Posterior cingulate gyrus (tissue), 11 donors: ENCODE results near the gene HSPG2.

Experiments used
- DNase-seq, 10 donors: peaks; one replicate each; pipeline versions ENCODE4 v3.0.0 to v3.0.0-alpha.2; 2020 to 2021; ENCODE audit warnings: mixed read lengths in 3 of 10
- intact Hi-C: fragments of 100-400 bp; cut with DNase I; formaldehyde crosslinking; loops from one replicate; pipeline ENCODE4 v1.15.1; 2023

The HSPG2 gene

DNA sequence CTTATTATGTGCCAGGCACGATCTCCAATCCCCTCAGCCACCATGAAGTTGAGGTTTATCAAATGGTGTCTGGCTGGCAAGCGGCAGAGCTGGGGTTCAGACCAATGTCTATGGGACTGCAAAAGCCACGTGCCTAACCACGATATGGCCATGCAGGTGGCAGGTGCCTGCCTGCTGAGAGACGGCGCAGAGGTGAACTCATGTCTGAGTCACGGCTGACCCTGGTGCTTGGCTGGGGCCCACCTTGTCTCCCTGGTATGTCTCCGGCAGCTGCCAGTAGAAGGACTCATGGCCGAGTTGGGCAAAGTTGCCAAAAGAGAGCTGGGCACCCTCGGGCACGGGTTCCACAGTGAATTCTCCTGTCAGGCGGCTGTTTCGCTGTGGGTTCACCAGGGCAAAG lies 65.2 kb downstream of the HSPG2 start:
- intact Hi-C loops = no loop called here
- DNase-seq = peak in 1 of 10 donors; percentile 81

DNA sequence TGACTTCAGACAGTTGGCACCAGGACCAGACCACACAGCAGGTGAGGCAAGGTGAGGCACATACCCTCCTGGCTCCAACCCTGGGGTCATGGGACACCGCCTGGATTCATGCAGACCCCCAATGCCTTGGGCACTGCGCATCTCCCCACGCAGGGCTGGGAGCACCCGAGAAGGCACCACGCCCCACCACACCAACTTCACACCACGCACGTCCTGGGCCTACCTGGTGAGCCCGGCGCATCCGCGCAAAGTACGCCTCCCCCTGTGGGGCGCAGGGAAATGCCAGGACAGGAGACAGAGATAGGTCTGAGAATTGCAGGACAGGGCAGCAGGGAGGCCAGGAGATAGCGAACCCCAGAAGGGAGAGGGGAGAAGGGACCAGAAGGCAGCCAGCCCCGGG lies 66.5 kb downstream of the HSPG2 start:
- intact Hi-C loops = no loop called here
- DNase-seq = no peak

DNA sequence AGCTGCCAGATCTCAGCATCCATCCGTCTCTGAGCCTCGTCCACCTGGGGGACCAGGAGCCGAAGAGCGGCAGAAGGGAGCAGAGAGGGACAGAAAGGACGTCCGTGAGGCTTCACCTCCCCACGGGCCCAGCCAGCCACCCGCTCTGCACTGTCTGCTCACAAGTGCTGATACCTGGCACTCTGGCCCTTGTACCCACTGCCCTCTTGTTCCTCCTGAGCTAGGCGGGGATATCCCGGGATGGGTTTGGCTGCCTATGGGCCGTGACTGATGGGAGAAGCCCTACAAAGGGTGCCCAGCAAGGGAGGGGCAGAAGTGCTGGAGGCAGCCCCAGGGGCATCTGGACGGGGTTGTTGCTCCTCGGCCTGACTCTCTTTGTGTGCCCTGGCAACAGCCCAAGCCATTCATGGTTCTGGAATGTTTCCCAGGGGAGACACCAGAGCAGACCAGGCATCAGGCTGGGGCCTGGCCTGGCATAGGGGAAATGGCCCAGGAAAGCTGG lies 67.4 kb downstream of the HSPG2 start:
- intact Hi-C loops = no loop called here
- DNase-seq = peak in 9 of 10 donors; percentile 43 to 95 (median 75)

DNA sequence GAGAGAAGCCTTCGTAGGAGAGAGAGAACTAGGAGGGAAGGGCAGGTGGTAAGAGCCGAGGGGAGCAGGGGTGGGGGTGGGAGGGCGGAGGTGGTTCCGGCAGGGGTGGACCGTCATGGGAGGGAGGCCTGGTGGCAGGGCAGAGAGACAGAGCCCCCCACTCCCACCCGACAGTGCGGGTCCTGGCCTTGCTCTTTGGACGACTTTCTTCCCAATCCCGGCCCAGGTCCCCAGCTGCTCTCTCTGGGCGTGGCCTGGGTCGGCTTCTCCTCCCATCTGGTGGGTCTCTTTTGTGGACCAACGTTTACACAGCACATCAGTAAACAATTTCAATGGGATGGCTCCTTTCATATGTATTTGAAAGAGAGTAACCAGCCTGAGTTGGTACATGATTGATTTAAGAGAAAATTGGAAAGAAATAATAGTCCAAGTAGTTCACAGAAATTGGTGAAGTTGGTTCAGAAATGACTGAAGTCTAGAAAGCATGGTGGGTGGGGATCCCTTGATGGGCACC lies 68.1 kb downstream of the HSPG2 start:
- DNase-seq = peak in 1 of 10 donors; percentile 51
- intact Hi-C loops = no loop called here

DNA sequence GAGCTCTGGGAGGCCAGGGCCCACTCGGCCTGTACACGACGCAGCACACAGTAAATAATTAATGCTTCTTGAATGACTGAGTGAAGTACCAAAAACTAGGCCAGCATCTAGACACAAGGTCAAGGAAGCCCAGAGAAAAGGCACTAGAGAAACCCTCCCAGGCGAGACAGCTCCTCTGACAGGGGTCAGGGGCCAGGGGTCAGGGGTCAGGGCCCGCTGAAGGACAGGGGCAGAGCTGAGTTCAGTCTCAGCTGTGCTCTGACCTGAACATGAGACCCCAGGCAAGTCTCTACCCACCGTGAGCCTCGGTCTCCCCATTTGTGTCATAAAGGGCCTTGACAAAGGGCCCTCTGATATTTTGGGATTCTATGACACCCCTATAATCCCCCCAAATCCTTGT lies 68.6 kb downstream of the HSPG2 start:
- intact Hi-C loops = no loop called here
- no peak for DNase-seq

DNA sequence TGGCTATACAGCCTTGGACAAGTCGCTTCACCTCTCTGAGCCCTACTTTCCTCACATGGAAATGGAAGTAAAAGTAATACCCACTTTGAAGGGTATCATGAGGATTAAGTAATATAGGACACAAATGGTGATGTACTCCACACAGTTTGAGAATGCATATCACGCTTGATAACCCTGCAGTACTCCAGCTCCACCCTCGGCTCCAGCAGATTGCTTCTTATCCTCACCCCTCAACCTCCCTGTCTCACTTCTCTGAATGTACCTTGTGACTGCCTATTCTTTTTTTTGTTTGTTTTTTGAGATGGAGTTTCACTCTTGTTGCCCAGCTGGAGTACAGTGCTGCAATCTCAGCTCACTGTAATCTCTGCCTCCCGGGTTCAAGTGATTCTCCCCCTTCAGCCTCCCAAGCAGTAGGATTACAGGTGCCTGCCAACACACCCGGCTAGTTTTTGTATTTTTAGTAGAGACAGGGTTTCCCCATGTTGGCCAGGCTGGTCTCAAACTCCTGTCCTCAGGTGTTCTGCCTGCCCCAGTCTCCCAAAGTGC lies 69.6 kb downstream of the HSPG2 start:
- DNase-seq = no peak
- intact Hi-C loops = no loop called here

DNA sequence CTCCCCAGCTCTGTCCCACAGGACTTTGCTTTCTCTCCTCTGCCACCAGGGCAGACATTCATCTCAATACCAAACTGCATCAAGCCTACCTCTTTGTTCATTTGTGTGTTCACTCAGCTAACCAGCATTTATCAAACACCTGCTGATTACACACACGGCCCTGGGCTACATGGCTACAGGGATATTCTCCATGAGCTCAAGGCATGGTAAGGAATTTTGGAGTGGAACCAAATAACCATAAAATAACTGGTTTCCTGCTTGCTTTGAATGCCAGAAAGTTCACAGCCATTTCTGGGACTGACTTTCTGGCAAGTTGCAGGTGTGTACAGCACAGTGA lies 70.4 kb downstream of the HSPG2 start:
- no peak for DNase-seq
- intact Hi-C loops = no loop called here

DNA sequence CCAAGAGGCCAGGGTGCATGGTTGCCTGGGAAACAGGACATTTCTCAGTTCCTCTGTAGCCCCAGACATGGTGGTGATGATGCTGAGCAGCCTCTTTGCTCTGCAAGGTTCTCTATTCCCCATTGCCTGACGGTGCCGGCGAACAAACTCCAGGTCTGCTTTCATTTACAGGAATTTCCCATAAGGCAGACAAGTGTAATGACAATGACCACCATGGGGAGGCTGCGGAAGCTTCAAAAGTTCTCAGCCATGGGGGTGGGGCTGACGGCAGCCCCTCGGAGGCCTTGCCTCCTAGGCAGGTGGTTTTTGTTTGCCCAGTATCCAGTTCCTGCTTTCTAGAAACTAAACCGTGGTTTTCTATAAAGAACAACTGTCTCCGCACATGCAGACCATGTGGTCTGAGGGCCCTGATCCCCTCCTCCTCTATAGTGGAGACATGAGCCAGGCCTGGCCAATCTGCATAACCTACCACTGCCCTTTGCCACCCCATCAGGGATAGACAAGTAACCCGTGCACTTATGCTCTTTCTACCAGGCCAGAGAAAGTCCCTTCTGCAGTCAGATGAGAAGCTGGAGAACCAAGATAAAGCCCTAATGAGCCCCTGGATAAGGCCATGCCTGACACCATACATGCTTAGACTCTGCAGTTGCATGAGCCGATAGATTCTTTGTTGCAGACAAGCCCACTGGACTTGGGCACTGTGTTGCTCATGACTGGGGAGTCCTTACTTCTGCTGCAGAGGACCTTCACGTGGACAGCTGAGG lies 71.0 kb downstream of the HSPG2 start:
- no peak for DNase-seq

DNA sequence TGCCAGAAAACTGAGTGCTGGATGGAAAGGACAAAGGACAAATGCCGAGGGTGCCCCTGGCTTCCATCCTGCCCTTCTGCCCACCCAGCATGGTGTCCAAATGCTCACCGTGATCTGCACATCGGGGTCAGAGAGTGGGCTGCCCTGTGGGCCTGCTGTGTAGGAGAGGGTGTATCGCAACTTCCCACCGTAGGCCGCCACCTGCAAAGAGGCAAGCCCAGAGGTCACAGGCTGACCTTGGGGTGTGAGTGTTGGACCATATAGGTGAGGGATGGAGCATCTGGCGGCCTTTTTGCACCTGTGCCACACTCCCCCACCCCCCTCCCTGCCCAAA lies 71.5 kb downstream of the HSPG2 start:
- intact Hi-C loops = no loop called here

More for the DNA sequence above, 71.0 kb downstream of the HSPG2 start:
- intact Hi-C loops = no loop called here

DNA sequence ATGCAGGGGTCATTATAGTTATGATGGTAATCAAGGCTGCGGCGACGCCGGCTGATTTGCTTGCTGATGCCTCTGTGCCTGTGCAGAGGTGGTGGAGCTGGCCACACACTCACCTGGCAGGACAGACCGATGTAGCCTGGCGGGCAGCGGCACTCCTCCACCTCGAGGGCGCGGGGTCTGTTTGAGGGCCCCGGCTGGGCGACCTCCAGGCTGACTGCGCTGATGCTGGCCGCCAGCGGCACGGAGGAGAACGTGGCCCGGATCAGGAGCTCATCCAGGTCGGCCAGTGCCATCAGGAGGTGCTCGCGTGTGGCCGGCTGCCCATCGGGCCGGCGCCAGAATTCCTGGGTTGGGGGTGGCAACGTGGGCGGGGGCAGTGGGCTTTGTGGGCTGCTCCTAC lies 72.4 kb downstream of the HSPG2 start:
- intact Hi-C loops = no loop called here

More for the DNA sequence above, 71.5 kb downstream of the HSPG2 start:
- peak in 1 of 10 donors; percentile 40 for DNase-seq

DNA sequence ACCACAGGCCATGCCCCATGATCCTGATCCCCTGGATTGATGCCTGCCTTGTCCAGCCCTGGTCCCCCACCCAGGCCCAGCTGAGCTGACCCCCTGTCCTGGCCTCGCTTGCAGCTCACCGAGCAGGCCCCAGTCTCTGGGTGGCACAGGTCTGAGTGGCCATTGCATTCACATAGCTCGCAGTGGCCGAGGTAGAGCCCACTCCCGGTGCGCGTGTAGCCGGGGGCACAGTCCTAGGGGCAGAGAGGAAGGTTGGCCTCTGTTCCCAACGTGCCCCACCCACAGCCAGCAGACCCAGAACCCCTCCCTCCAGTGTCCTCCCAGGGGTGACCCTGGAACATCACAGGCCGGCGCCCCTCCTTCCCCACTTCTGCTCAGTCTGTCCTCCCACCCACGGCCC lies 73.1 kb downstream of the HSPG2 start:
- intact Hi-C loops = no loop called here
- no peak for DNase-seq

More for the DNA sequence above, 72.4 kb downstream of the HSPG2 start:
- DNase-seq = peak in 1 of 10 donors; percentile 62

DNA sequence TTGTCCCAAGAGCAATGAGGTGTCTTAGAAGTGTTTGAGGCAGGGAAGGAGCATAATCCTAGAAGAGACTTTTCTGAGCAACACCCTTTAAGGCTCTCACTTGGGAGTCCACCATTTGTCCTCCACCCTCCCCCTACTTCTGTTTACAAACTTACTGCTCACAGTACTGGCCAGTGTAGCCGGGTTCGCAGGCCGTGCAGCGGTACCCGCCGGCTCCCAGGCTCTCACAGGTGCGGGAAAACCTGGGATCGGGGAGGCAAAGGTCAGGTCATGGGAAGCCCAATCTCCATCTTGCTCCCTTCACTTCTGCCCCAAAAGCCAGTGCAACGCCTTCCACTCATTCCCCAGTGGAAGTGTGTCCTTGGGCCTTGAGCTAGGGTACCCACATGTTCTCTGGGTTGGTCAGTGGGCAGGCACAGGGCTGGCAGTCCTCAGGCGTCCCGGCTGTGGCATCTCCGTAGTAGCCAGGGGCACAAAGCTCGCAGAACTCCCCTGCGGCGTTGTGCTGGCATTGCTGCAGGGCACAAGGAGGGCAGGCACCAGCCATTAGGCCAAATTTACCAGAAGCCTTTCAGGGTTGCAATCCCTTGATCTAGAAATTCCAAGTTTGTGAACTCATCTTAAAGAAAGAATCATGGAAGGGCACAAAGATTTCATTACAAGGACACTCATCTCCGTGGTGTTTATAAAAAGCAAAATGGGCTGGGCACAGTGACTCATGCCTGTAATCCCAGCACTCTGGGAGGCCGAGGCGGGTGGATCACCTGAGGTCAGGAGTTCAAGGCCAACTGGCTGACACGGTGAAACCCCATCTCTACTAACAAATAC lies 75.3 kb downstream of the HSPG2 start:
- DNase-seq = no peak
- intact Hi-C loops = no loop called here

DNA sequence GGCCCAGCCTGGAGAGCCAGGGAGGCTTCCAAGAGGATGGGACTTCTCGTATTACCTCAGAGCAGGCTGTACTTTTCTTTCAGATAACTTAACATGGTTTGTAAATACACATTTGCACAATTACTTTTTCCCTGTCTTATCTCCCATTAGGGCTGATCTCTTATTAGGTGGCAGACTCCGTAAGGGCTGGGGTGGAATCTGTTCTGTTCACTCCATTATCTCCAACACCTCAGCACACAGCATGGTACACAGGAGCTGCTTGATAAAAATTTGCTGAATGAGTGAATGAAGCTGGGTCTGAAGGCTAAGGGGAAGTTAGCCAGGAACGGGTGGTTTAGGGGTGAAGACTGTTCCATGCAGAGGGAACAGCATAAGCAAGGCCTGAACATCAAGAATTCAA lies 76.1 kb downstream of the HSPG2 start:
- intact Hi-C loops = no loop called here
- DNase-seq = no peak

DNA sequence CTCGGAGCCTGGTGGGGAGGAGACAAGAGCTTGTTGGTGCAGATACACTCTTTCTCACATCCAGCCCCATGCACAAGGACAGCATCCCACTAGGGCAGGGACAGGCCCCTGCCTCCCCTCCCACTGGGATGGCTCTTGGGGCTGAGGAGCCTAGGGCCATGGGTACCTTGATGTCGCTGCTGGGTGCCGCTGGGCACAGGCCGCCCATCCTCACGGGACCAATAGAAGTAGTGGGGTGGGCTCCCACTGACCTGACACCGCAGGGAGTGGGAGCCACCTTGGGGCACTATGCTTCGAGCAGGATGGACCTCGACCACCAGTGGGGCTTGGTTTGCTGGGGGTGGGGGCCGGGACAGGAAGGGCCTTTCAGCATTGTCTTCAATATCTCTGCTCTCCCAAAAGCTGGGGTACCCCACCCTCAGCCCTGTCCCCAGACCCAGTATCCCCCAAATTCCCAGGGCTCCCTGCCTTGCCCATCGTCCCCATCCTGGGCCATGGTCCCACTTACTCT lies 77.4 kb downstream of the HSPG2 start:
- DNase-seq = no peak
- intact Hi-C loops = no loop called here

DNA sequence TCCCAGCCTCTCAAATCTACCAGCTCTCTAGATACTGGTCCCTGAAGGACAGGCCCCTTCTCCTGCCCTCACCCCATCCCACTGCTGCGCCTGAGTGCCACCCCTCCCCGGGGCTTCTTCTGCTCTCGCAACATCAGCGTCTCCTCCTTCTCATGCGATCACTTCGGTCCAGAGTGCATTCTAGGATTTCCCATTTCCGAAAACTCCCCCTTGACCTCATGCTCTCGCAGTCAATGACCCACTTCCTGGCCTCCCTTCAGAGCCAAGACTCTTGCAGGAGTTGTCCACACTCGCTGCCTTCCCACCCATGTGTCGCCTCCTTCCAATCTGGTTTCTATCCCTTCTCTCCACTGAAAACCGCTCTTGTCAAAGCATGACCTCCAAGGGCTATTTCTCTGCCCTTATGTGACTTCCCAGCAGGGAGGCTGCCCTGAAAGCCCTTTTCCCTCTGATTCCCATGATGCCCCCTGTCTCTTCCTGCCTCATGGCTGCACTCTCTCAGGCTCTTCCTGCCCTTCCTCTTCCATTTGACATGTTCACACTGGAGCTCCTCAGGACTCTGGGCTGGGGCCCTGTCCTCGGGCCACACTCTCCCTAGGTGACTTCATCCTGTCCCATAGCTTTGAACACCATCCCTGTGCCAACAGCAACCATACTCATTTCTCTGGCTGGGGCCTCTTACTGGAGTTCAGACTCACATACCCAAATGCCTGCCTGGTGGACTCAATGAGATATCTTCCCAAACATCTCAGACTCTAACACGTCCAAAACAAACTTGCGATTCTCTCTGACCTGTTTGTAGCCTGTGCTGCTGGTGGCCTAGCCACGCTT lies 79.1 kb downstream of the HSPG2 start:
- DNase-seq = no peak
- intact Hi-C loops = no loop called here

DNA sequence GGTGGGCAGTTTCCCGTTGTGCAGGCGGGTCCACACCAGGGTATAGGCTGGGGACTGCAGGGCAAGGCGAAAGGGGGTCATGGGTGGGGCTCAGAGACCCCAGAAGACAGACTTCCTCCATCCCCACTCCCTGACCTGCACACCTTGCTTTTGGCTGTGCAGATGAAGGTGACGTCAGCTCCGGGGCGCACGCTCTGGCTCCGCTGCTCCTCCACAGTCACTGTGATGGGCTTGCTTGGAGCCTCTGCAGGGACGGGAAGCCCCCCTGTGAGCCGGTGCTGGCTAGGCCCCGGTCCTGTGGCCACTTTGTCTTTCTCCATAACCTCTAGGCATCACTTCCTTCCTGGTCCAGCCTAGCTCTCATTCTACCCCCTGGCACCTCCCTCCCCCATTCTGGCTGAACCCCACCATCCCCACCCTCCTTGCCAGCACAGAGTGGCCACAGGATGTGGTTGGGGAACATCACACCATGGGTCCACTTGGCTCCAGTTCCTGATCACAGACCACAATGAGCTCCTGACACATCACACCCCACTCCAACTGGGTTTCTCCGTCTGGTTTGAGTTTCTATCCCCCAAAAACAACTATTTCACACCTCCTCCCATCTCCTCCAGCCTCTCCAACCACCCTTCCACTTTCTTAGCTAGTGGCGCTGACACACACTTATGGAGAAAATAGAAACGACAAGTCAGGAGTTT lies 79.8 kb downstream of the HSPG2 start:
- no peak for DNase-seq
- intact Hi-C loops = no loop called here

DNA sequence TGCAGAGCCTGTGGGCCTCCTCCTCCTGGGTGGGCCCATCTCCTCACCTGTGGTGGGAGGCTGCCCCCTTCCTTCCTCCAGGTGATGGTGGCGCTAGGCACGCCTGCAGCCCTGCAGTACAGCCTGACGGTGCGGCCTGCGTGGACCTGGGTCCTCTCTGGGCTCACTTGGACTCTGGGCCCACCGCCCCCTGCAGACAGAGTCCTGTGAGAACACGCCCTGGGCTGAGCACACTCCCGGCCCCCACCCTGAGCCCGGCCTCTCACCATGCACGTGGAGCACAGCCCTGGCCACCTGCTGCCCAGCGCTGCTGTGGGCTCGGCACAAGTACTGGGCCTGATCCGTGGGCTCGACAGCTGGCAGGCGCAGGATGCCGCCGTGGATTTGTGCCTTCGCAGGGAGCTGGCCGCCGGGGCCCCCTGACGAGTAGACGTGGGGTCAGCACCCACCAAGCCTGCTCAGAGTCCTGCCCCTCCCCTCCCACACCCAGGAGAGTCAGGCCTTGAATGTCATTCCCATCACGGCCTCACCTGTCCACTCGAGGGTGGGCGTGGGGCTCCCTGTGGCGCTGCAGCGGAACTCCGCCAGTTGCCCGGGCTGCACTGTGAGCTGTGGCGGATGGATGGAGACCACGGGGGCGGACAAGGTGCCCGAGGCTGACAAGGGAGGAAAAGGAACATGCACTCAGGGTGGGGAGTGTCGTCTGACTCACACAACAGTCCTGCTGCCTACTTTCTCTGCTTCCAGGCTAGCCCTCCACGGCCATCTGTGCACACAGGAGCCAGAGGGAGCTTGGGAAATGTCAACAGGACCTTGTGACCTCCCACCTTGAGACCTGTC lies 81.6 kb downstream of the HSPG2 start:
- intact Hi-C loops = no loop called here
- no peak for DNase-seq

DNA sequence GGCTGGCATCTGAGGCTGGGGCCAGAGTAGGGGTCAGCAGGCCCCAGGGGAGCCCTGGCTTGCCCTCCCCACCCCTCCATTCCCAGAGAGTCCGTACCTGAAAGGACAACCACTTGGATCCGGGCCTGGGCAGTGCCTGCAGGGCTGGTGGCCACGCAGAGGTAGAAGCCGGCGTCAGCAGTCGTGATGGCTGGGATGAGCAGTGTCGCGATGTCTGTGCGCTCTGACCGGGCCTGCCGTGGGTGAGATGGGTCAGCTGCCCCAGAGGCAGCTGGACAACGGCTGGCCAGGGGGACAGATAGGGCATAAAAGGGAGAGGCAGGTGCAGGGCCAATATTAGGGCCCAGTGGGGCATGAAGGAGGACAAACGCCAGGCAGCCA lies 82.4 kb downstream of the HSPG2 start:
- no peak for DNase-seq
- intact Hi-C loops = no loop called here
